ENCODE data around the gene COPS7A. TPM values are rescaled to one million over a fixed set of nuclear protein-coding genes. Genes with fewer than 3 reads are reported as not detected.

Gene COPS7A, protein sequence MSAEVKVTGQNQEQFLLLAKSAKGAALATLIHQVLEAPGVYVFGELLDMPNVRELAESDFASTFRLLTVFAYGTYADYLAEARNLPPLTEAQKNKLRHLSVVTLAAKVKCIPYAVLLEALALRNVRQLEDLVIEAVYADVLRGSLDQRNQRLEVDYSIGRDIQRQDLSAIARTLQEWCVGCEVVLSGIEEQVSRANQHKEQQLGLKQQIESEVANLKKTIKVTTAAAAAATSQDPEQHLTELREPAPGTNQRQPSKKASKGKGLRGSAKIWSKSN
- 43.1 and 45.3 TPM in 2 replicates for total RNA-seq

DNA sequence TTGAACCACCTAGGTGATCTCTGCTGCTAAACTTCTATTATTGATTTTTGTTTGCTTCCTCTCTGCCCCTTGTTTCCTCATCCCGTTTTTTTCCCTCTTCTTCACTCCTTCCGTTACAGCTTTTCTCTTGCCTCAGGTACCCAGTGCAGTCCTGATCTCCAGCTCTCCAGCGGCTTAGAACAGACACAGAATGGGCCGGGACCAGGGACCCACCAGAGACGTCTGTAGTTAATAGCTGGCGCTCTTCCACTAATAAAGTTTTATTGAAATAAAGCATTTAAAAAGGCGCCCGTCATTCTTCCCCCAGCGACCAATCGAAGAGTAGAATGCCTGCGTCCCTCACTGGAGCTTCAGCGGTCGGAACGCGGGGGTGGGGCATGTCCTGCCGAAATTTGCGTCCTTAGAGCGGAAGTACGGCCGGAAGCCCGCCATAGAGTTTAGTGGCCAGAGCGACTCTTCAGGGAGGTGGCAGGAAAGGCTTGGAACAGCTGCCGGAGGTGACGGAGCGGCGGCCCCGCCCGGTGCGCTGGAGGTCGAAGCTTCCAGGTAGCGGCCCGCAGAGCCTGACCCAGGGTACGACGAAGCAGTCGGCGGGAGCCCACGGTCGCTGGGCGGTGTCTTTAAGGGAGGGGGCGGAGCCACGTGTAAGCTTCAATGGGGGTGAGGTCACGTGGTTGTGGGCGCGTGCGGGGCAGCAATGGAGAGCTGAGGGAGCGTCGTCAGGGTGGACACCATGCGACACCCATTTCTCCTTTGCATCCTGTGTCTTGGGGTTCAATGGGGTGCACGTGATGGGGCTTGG, at the start of gene COPS7A:
TSS of gene COPS7A (plus strand) at position 440 of the 802 bp plus-strand sequence. CDS start 611 bp downstream, outside the sequence.

DNA sequence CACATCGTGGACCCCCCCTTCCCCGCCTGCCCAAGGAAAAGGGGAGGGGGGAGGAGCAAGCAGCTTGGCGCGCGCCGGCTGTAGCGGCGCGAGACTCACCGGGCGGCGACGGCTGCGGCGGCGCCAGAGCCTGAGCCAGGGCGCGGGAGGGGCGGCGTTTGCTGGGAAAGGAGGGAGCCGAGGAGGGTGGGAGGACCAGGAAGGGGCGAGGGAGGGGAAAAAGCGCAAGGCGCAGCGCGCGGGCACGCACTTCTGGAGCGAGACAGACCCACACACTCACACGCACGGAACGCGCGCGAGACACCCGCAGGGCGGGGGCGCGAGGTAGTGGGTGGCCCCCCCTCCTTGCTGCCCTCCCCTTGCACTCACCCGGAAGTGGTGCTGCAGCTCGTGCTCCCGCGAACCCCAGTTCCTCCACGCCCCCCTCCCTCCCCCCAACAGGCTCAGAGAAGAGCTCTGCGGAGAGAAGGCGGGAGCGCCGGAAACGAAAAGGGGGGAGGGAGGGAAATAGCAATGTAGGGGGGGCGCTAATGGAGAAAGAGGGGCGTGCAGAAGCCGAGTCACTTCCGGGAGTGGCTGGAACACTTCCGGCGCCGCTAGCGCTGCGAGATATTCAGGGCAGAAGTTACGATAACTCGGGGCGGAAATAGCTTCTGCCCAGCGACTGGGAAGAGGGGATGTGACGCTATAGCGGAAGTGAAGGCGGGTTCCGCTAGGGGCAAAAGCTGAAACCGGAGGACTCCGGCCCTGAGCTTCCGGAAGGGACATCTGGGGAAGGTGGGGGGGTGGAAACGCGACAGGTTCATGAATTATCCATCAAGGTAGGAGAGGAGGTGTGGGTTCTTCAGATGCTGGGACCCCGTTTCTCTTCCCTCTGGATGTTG, 34.6 kb upstream of the COPS7A start, which contains the start of gene ZNF384:
TSS of gene ZNF384 (minus strand) at position 377 of the 884 bp plus-strand sequence. CDS start 9,855 bp downstream, outside the sequence.

DNA sequence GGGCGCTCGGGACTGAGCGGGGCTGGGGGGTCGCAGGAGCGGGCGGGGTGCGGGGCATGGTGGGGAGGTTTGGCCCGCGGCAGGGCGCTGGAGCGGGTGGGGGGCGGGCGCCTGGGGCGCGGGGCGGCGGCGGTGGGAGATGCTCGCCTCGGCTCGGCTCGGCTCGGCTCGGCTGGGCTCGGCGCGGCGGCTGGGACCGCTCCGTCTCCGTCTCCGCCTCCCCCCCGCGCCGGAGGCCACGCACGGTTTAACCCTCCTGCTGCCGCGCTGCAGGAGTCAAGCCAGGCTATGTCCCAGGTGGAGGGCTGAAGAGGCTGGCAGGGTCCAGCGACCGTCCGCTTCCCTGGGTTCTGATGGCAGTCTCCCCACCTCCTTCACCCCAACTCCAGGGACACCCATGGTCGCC, 23.2 kb upstream of the COPS7A start, which contains the start of gene PIANP:
TSS of gene PIANP (minus strand) at position 170 of the 406 bp plus-strand sequence. CDS start 2,754 bp downstream, outside the sequence.

DNA sequence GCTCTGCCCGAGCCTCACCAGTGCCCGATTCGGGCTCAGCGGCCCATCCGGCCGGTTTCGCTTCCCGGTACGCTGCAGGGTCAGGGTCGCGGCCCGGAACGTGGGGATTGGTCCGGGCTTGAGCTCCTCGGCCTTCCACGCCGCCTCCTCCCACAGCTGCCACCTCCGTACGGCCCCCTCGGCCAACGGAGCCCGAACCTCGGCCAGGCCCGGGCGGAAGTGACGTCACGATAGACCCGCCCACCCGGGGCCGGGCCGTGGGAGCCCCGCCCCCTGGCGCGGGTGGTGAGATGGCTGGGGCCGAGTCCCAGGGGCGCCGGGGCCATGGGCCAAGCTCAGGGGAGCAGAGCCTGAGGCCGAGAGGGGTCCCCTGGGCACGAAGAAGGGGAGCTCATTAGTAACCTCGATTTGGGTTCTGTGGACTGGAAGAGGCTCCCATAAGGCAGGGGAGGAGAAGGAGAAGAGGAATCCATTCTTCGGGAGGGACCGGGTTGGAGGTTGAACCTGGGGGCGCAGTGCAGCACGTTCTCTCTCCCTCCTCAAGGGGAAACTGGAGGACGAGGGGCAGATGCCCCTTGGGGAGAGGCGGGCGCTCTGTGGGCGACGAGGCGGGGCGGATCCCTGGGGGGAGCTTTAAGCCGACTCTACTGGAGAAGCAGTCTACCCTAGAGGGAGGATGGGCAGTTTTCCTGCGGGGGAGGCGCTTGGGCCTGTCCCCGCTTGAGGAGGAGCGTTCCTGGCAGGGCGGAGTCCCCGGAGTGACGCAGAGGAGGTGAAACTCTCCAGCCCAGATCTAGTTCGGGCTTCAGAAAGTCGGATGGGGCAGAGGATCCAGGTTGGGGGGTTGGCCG, 29.3 kb downstream of the COPS7A start, which contains the start of gene MLF2:
TSS of gene MLF2 (minus strand) at position 221 of the 851 bp plus-strand sequence. CDS start 807 bp downstream, outside the sequence.

DNA sequence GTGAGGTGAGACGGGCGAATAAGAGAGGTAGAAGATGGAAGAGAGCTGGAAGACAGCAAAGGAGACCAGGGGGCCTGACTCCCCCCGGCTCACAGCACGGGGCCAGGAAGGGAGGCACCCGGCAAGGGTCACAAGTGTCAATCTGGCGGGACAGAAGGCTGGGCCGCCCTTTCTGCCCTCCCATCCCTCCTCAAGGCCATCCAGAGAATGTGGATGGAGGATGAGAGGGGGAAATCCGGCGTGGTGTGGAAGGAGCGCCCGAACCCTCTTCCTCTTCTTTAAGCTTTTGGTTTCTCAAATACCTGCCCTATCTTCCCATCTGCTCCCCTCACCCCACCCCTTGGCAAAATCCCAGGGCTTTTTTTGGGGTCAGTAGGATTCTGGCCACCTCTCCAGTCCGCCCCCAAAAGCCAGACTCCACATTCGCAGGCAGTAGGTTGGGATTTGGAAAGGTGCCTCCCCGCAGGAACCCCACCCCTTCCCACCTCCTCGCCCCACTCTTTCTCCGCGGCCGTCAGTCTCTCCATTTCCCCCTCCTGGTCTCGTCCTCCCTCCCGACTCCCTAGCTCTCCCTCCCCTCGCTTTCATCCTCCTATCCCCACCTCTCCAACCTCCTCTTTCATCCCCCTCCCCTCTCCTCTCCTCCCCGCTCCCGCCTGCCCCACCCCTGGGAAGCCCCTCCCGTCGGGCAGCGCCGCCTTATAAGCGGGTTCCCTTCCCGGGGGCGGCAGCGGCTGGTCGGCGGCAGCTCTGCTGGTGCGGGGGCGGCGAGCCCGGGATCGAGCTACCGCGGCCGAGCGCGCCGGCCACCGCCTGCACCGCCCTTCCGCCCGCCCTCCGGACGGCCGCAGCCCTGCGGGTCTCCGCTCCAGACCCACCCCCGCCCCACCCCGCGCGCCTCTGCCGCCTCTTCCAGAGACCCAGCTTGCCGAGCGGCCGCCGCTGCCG, 42.1 kb downstream of the COPS7A start, which contains the start of gene PTMS:
TSS of gene PTMS (plus strand) at position 730 of the 948 bp plus-strand sequence. CDS start 343 bp downstream, outside the sequence.

DNA sequence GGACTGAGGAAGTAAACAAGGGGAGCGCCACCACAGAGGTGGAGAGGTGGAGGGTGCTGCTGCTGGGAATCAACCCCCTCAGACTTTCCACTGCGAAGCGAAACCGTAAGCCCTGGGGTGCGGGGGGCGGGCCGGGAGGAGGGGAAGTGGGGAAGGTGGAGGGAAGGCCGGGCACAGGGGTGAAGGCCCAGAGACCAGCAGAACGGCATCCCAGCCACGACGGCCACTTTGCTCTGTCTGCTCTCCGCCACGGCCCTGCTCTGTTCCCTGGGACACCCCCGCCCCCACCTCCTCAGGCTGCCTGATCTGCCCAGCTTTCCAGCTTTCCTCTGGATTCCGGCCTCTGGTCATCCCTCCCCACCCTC, 48.5 kb downstream of the COPS7A start, which contains the start of gene LAG3:
TSS of gene LAG3 (plus strand) at position 190 of the 365 bp plus-strand sequence. CDS start 333 bp downstream, outside the sequence.

Other genes starting within 250 kb of the COPS7A start
- gene MRPL51, start 230.8 kb upstream of the COPS7A start, total RNA-seq = 107 and 124 TPM in 2 replicates
- gene NCAPD2, start 229.9 kb upstream of the COPS7A start, total RNA-seq = 16.9 and 22.3 TPM in 2 replicates
- gene GAPDH, start 189.5 kb upstream of the COPS7A start, total RNA-seq = 3,384 and 4,426 TPM in 2 replicates
- gene IFFO1, start 168.0 kb upstream of the COPS7A start, total RNA-seq = 9.7 and 11.3 TPM in 2 replicates
- 8.7 and 13.8 TPM in 2 replicates for gene NOP2, start 155.8 kb upstream of the COPS7A start, total RNA-seq
- 201 and 235 TPM in 2 replicates for gene CHD4, start 116.7 kb upstream of the COPS7A start, total RNA-seq
- gene LPAR5, start 88.1 kb upstream of the COPS7A start, total RNA-seq = under 0.01 TPM in 1 of 2 replicates, not detected in the other
- gene ACRBP, start 76.6 kb upstream of the COPS7A start, total RNA-seq = 0.33 and 0.43 TPM in 2 replicates
- gene ING4, start 60.9 kb upstream of the COPS7A start, total RNA-seq = 48.1 and 53.3 TPM in 2 replicates
- 7.8 and 8.0 TPM in 2 replicates for gene ZNF384, start 34.7 kb upstream of the COPS7A start, total RNA-seq
- not detected in 2 replicates for gene PIANP, start 23.2 kb upstream of the COPS7A start, total RNA-seq
- gene MLF2, start 29.1 kb downstream of the COPS7A start, total RNA-seq = 68.2 and 71.3 TPM in 2 replicates
- gene PTMS, start 42.3 kb downstream of the COPS7A start, total RNA-seq = 46.1 and 57.2 TPM in 2 replicates
- gene LAG3, start 48.5 kb downstream of the COPS7A start, total RNA-seq = 0.09 and 0.22 TPM in 2 replicates
- gene CD4, start 65.5 kb downstream of the COPS7A start, total RNA-seq = not detected in 2 replicates
- 0.09 and 0.22 TPM in 2 replicates for gene GPR162, start 97.8 kb downstream of the COPS7A start, total RNA-seq
- 10.2 and 10.9 TPM in 2 replicates for gene P3H3, start 104.4 kb downstream of the COPS7A start, total RNA-seq
- gene GNB3, start 116.9 kb downstream of the COPS7A start, total RNA-seq = 0.11 and 0.26 TPM in 2 replicates
- gene CDCA3, start 127.2 kb downstream of the COPS7A start, total RNA-seq = 2.7 and 3.4 TPM in 2 replicates
- gene USP5, start 128.1 kb downstream of the COPS7A start, total RNA-seq = 69.3 and 72.1 TPM in 2 replicates
- 630 and 802 TPM in 2 replicates for gene TPI1, start 143.5 kb downstream of the COPS7A start, total RNA-seq
- gene SPSB2, start 149.3 kb downstream of the COPS7A start, total RNA-seq = 3.4 and 4.2 TPM in 2 replicates
- 2.0 and 3.8 TPM in 2 replicates for gene LRRC23, start 180.8 kb downstream of the COPS7A start, total RNA-seq
- 0.60 and 1.1 TPM in 2 replicates for gene ENO2, start 190.5 kb downstream of the COPS7A start, total RNA-seq
- 5.5 and 5.8 TPM in 2 replicates for gene ATN1, start 203.9 kb downstream of the COPS7A start, total RNA-seq
- not detected in 2 replicates for gene RNU7-1, start 219.8 kb downstream of the COPS7A start, total RNA-seq
- 163 and 168 TPM in 2 replicates for gene C12orf57, start 220.0 kb downstream of the COPS7A start, total RNA-seq
- 3.3 and 3.5 TPM in 2 replicates for gene PTPN6, start 227.3 kb downstream of the COPS7A start, total RNA-seq
- gene PHB2, start 246.6 kb downstream of the COPS7A start, total RNA-seq = 147 and 175 TPM in 2 replicates
- gene EMG1, start 246.9 kb downstream of the COPS7A start, total RNA-seq = 26.4 and 33.7 TPM in 2 replicates